Stimulated activated naive CD8-positive, alpha-beta T cell treated with anti-CD3 and anti-CD28 coated beads, Interleukin-15, Interleukin-2, amounts not matched to agents 100 ng/mL and 50 ng/mL, for 24 hours (primary cell): ENCODE results near the gene EDA.

Source experiments
- H3K27ac Mint-ChIP-seq: one replicate; pipeline ENCODE4 v1.8.0; 2021; ENCODE audit warnings: mild to moderate bottlenecking, mixed read lengths
- H3K27me3 Mint-ChIP-seq: one replicate; pipeline ENCODE4 v1.8.0; 2021; ENCODE audit warnings: mixed read lengths
- H3K36me3 Mint-ChIP-seq: one replicate; pipeline ENCODE4 v1.8.0; 2021; ENCODE audit warnings: low read depth, mixed read lengths
- H3K4me1 Mint-ChIP-seq: one replicate; pipeline ENCODE4 v1.8.0; 2021; ENCODE audit warnings: low read depth, mixed read lengths
- H3K4me3 Mint-ChIP-seq: one replicate; pipeline ENCODE4 v1.8.0; 2021; ENCODE audit warnings: mild to moderate bottlenecking, mixed read lengths
- H3K9me3 Mint-ChIP-seq: one replicate; pipeline ENCODE4 v1.8.0; 2021; ENCODE audit warnings: mixed read lengths

Gene EDA

DNA sequence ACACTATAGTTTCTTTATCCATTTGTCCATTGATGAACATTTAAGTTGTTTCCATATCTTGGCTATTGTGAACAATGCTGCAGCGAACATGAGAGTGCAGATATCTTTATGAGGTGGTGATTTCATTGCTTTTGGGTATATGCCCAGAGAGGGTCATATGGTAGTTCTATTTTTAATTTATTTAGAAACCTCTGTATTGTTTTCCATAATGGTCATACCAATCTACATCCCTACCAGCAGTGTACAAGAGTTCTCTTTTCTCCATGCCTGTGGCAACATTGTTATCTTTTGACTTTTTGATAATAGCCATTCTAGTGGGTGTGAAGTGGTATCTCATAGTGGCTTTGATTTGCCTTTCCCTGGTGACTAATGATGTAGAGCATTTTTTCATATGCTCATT is 48.8 kb downstream of the EDA start:
- peaks cover 7% of the 10 kb centered on the region for H3K36me3 Mint-ChIP-seq
- peaks cover 5% of the 10 kb centered on the region for H3K9me3 Mint-ChIP-seq
- H3K27ac Mint-ChIP-seq = no peak overlapping the region
- H3K4me1 Mint-ChIP-seq = no peaks in the 10 kb centered on the region
- H3K4me3 Mint-ChIP-seq = no peak overlapping the region
- no peaks in the 10 kb centered on the region for H3K27me3 Mint-ChIP-seq

DNA sequence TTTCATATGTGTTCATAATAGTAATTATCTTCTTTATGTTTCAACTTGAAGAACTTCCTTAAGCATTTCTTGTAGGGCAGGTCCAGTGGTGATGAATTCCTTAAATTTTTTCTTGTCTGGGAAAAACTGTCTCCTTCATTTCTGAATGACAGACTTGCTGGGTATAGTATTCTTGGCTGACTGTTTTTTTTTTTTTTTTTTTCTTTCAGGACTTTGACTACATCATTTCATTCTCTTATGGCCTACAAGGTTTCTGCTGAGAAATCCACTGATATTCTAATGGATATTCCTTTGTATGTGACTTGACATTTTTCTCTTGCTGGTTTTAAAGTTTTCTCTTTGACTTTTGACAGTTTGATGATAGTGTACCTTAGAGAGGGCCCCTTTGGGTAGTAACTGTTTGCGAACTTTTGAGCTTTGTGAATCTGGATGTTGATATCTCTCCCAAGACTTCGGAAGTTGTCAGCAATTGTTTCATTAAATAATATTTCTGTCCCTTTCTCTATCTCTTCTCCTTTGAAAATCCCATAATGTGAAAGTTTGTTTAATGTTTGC is 54.2 kb downstream of the EDA start:
- Mint-ChIP-seq H3K36me3 (peaks cover 11% of the 10 kb centered on the region), H3K9me3 (peaks cover 9% of the 10 kb centered on the region), H3K4me1 (no peaks in the 10 kb centered on the region), H3K4me3 (no peak overlapping the region), H3K27ac (no peak overlapping the region), H3K27me3 (no peaks in the 10 kb centered on the region)

DNA sequence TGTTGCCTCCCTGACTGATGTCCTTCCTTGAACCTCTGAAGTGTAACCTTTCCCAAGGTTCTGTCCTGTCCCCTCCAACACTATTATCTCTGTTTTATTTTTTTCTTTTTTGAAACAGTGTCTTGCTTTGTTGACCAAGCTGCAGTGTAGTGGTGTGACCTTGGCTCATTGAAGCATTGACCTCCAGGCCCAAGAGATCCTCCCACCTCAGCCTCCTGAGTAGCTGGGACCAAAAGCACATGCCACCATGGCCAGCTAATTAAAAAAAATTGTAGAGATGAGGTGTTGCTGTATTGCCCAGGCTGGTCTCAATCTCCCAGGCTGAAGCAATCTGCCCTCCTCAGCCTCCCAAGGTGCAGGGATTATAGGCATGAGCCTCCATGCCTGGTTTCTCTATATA is 59.0 kb downstream of the EDA start:
- Mint-ChIP-seq H3K36me3 (peaks cover 3% of the 10 kb centered on the region), H3K27ac (no peak overlapping the region), H3K4me3 (no peak overlapping the region), H3K27me3 (no peaks in the 10 kb centered on the region), H3K9me3 (peaks cover 9% of the 10 kb centered on the region), H3K4me1 (no peaks in the 10 kb centered on the region)

DNA sequence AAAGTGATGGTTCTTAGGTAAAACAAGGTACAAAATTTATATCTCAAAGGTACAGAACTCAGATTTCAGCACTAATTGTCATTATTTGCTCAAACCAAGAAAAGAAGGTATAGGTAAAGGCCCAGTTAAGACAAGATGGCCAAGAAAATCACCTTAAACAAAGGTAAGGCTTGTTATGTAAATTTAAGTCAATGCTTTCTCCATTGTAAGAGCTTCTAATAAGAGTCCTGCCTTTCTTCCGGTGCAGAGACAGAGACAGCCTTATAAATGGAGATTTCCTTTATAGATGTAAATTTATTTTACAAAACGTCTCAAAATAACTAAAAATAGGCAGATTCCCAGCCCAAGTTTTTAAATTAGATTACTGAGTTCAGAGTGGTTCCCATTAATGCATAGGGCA is 89.9 kb downstream of the EDA start:
- Mint-ChIP-seq H3K9me3 (peaks cover 3% of the 10 kb centered on the region), H3K36me3 (no peaks in the 10 kb centered on the region), H3K4me3 (no peak overlapping the region), H3K27ac (no peak overlapping the region), H3K4me1 (no peaks in the 10 kb centered on the region), H3K27me3 (no peaks in the 10 kb centered on the region)

DNA sequence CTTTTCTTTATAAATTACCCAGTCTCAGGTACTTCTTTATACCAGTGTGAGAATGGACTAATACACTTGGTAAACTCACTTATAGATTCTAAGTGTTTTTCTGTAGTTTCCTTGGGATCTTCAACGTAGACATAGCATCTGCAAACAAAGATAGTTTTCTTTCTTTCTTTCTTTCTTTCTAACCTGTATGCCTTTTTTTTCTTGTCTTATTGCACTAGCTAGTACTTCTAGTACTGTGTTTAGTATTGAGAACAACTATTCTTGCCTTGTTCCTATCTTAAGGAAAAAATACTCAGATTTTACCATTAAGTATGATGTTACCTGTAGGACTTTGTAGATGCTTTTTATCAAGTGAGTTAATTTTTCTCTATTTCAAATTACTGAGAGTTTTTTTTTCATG is 102.2 kb downstream of the EDA start:
- no peak overlapping the region for H3K27ac Mint-ChIP-seq
- H3K4me1 Mint-ChIP-seq = no peaks in the 10 kb centered on the region
- peaks cover 8% of the 10 kb centered on the region for H3K9me3 Mint-ChIP-seq
- no peak overlapping the region for H3K4me3 Mint-ChIP-seq
- no peaks in the 10 kb centered on the region for H3K27me3 Mint-ChIP-seq
- H3K36me3 Mint-ChIP-seq = no peaks in the 10 kb centered on the region

DNA sequence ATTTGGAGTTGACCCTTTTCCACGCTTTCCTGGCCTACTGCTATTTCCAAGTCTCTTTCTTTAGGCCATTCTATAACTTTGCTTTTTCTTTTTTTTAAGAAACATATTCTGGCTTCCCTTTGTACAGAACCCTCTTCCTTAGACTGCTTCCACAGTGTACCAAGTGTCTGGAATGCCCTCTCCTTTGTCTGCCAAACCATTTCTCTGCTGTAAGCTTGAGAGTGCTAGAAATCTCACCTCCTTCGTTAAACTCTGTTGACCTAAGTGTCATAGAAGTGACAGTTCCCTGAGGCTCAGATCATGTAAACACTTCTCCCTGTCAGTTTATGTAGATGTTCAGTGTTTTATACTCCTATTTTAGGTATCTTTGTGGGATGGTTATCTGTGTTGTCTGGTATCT is 108.4 kb downstream of the EDA start:
- Mint-ChIP-seq H3K9me3 (peaks cover 5% of the 10 kb centered on the region), H3K4me1 (no peaks in the 10 kb centered on the region), H3K4me3 (no peak overlapping the region), H3K27me3 (no peaks in the 10 kb centered on the region), H3K27ac (no peak overlapping the region), H3K36me3 (no peaks in the 10 kb centered on the region)

DNA sequence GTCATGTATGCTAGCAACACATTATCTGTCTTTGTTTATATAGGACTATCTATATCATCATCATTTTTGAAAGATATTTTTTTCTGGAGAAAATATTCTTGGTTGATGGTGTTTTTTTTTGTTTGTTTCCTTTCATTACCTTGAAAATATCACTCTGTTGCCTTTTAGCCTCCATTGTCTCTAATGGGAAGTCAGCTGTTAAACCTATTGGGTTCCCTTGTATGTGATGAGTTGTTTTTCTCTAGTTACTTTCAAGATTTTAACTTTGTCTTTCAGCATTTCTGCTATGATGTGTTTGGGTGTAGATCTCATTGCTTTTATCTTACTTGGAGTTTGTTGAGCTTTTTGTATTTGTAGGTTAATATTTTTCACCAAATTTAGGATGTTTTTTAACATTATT is 124.4 kb downstream of the EDA start:
- Mint-ChIP-seq H3K4me3 (no peak overlapping the region), H3K27ac (no peak overlapping the region), H3K9me3 (peaks cover 15% of the 10 kb centered on the region), H3K36me3 (no peaks in the 10 kb centered on the region), H3K4me1 (no peaks in the 10 kb centered on the region), H3K27me3 (no peaks in the 10 kb centered on the region)

DNA sequence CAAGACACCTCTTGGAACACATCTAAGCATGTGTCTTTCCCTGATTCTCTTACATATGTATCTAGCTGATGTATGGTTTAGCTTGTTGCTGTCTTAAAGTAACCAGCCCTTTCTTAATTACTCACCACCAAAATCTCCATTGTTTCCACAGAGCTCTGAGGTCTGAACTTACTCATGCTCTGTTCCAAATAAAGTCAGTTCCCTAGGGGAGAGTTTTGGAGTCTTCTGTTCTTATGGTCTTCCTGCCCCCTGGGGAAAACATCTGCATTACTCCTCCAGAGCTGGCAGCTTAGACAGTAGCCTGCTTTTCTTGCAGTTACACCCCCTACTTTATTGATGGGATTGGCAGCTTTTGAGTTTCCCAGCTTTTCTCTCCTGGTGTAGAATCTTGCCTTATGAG is 125.8 kb downstream of the EDA start:
- Mint-ChIP-seq H3K4me1 (no peaks in the 10 kb centered on the region), H3K27ac (no peak overlapping the region), H3K9me3 (peaks cover 15% of the 10 kb centered on the region), H3K27me3 (no peaks in the 10 kb centered on the region), H3K4me3 (no peak overlapping the region), H3K36me3 (no peaks in the 10 kb centered on the region)

DNA sequence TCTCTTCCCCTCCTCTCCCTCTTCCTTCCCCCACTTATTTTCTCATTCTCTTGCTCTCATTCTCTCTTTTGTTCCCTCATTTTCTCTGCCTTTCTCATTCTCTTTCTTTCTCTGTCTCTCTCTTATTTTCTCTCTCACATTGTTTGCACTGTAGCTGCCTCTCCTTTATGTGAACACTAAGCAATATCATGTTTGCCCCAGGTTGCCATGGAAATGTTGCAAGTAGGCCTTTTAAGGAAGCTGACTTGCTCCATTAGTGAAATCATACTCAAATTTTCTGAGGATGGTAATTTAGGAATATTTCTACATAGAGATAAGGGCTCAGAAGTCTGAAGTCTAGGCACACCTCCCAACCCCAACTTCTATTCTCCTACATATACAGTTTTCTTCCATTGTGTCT is 130.1 kb downstream of the EDA start:
- Mint-ChIP-seq H3K36me3 (no peaks in the 10 kb centered on the region), H3K27me3 (no peaks in the 10 kb centered on the region), H3K4me3 (no peak overlapping the region), H3K27ac (no peak overlapping the region), H3K4me1 (no peaks in the 10 kb centered on the region), H3K9me3 (peaks cover 4% of the 10 kb centered on the region)

DNA sequence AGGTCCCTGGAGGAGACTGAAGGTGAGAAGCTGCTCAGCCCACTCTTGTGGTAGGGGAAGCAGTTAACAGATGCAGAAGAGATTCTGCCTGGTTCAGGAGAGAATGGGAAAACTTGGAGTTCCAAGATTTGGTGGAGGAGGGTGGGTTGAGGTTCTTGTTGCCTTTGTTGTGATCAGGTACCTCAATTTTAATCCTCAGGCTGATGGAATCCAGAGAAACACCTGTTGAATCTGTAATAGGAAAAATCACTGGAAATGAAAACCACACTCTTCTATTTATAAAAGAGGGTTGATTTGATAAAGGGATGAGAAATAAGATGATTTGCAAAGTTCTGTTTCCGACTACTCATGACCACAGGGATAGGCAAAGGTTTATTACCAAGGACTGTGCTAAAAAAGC is 132.1 kb downstream of the EDA start:
- no peaks in the 10 kb centered on the region for H3K36me3 Mint-ChIP-seq
- no peak overlapping the region for H3K4me3 Mint-ChIP-seq
- H3K27me3 Mint-ChIP-seq = no peaks in the 10 kb centered on the region
- H3K9me3 Mint-ChIP-seq = no peaks in the 10 kb centered on the region
- H3K27ac Mint-ChIP-seq = no peak overlapping the region
- H3K4me1 Mint-ChIP-seq = no peaks in the 10 kb centered on the region

DNA sequence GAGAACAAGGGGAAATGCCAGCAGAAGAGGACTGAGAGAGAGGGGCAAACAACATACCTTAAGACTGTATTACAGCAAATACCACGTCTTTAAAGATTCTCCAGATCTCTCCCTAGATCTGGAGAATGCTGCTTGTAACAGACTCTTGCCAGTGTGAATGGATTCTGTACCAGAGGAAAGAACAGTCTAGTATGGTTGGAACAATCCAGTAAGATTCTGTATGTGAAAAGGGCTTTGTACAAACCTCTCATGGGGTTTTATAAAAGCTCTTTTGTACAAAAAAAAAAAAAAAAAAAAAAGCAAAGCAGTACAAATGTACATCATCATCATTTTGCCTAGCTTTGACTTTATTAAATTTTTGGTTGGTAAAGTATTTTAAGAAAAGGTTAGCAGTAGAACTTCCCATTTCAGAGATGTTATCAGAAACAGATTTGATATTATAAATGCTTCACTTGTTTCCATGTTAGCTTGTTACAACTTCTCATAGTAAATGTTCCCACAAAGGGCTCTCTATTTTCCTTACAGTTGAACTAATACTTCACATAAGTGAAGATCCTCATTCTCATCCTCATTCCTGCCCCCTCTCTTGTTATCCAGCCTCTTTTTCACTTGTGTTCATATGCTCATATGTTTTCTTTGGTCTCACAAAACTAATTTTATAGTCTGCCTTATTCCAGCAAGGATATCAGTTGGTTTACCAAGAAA is 144.2 kb downstream of the EDA start:
- Mint-ChIP-seq H3K36me3 (no peaks in the 10 kb centered on the region), H3K4me1 (no peaks in the 10 kb centered on the region), H3K27me3 (no peaks in the 10 kb centered on the region), H3K27ac (no peak overlapping the region), H3K4me3 (no peak overlapping the region), H3K9me3 (no peaks in the 10 kb centered on the region)

DNA sequence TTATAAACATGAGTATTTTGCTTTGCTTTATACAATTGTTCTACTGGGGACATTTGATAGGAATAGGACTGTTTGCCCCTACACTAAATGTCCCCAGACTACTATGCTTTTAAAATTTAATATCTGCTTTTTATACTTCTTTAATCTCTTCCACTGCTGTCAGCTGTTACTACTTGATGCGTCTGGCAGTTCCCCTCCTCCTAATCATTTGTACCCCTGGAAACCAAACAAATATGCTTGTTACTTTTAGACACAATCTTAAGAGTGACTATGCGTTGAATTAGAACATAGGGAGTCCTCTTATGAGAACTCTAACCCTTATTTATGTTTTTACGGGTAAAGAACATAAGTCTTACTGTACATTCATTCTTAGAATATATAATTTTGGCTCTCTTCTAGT is 145.7 kb downstream of the EDA start:
- peaks cover 7% of the 10 kb centered on the region for H3K9me3 Mint-ChIP-seq
- no peaks in the 10 kb centered on the region for H3K4me1 Mint-ChIP-seq
- H3K27me3 Mint-ChIP-seq = no peaks in the 10 kb centered on the region
- H3K4me3 Mint-ChIP-seq = no peak overlapping the region
- H3K27ac Mint-ChIP-seq = no peak overlapping the region
- H3K36me3 Mint-ChIP-seq = no peaks in the 10 kb centered on the region

DNA sequence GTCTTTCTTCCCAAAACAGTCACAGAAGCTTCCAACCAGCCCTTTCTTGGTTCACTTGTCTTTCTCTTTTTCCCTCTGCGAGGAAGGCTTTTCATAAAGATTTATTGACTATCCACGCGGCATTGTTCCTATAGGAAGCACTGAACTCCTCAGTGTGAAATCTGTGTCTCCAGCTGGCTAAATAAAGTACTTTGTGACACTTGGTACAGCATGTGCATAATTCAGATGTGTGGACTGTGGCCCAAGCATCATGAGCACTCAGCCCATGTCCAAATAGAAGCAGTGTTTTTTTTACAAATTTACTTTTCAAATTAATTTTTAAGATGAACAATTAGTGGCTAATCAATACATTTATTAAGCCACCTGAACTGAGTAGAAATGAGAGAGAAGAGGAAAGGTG is 146.4 kb downstream of the EDA start:
- Mint-ChIP-seq H3K27ac (no peak overlapping the region), H3K4me3 (no peak overlapping the region), H3K36me3 (no peaks in the 10 kb centered on the region), H3K4me1 (no peaks in the 10 kb centered on the region), H3K9me3 (peaks cover 7% of the 10 kb centered on the region), H3K27me3 (no peaks in the 10 kb centered on the region)

DNA sequence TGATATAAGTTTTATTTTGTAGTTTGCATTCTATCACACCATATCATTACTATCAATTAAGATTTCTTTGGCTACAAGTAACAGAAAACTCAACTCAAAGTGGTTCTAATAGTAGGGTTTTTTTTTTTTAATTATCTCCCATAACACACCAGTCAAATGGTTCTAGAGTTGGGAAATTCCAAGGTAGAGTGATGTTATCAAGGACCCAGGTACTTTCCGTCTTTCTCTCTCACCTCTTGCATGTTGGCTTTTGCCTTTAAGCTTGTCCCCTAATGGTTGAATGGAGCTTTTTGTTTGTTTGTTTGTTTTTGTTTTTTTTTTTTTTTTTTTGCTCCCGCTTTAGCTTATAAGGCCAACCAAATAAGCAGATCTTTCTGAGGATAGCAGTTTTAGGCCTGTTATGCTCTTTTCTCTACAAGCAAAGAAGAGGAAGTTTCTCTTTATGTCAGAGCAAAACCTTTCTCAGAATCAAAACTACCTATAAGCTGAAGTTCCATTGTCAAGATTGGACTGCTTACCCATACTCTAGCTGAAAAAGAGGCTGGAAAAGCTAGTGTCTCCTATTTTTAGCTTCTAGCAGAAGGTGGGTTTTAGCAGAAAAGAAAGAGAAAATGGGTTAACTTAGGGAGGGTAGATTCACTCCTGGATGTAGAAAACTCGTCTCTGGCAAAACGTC is 177.5 kb downstream of the EDA start:
- no peaks in the 10 kb centered on the region for H3K36me3 Mint-ChIP-seq
- H3K27ac Mint-ChIP-seq = no peak overlapping the region
- no peak overlapping the region for H3K4me3 Mint-ChIP-seq
- H3K27me3 Mint-ChIP-seq = no peaks in the 10 kb centered on the region
- H3K9me3 Mint-ChIP-seq = peaks cover 11% of the 10 kb centered on the region
- no peaks in the 10 kb centered on the region for H3K4me1 Mint-ChIP-seq

DNA sequence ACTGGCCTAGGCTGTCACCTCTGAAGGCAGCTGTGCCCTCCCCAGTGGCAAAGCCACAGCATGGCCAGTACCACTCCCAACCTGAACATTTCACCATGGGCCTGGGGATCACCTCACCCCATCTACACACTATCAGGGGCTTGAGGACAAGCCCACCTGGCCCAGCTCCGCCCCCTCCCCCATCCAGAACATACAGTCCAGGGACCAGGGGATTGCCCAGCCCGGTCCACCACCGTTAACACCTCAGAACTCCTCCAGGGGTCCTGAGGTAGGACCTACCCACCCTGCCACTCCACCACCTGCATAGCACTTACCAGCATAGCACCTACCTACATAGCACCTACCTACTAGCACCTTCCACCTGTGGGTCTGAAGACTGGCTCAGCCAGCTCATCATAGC is 179.8 kb downstream of the EDA start:
- H3K36me3 Mint-ChIP-seq = no peaks in the 10 kb centered on the region
- no peaks in the 10 kb centered on the region for H3K4me1 Mint-ChIP-seq
- no peak overlapping the region for H3K27ac Mint-ChIP-seq
- H3K9me3 Mint-ChIP-seq = peaks cover 7% of the 10 kb centered on the region
- no peaks in the 10 kb centered on the region for H3K27me3 Mint-ChIP-seq
- no peak overlapping the region for H3K4me3 Mint-ChIP-seq

DNA sequence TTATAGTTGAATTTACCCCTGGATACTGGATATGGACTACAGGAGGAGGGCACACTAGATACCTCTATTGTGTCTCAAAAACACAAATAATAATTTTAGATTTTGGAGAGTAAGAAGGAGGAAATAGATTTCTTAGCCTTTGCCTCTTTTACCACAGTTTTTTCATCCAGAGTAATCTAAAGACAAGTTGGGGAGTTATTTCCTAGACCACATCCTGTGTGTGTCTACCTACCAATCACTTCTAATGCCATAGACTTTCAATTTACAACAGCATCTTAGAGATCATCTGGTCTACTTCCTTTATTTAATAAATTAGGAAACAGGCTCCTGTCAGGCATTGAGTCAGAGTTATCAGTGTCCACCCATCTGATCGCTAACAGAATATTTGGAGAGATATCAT is 191.5 kb downstream of the EDA start:
- Mint-ChIP-seq H3K4me1 (peaks cover 21% of the 10 kb centered on the region), H3K27me3 (no peaks in the 10 kb centered on the region), H3K9me3 (peaks cover 3% of the 10 kb centered on the region), H3K4me3 (no peak overlapping the region), H3K36me3 (no peaks in the 10 kb centered on the region), H3K27ac (no peak overlapping the region)
